B cell (primary cell): ENCODE measurements around the gene PPP1R27. TPM values are rescaled to one million over a fixed set of nuclear protein-coding genes. Genes with fewer than 3 reads are reported as not detected.

ENCODE experiments used
- ATAC-seq: fragments of 200-7000 bp; cut with Tn5 transposase; one replicate; pipeline ENCODE4 v1.10.0; 2021; ENCODE audit warnings: low read depth, mild to moderate bottlenecking, moderate number of reproducible peaks, moderate library complexity
- CTCF ChIA-PET: fragments of 350-600 bp; sonication (Branson Sonifier 250); formaldehyde crosslinking; loops from one replicate; lab custom pipeline; 2021; ENCODE audit warnings: antibody characterized with exemption, inconsistent platforms; lab: Charles Lee
- POLR2A ChIA-PET: fragments of 350-600 bp; sonication (Branson Sonifier 250); formaldehyde crosslinking; loops from one replicate; lab custom pipeline; 2021; ENCODE audit warnings: antibody characterized with exemption; lab: Charles Lee
- DNase-seq: peaks from one replicate; pipeline ENCODE4 v3.0.0; 2013
- H2AFZ ChIP-seq: 2 replicates; pipeline ENCODE4 v1.6.1; 2012; ENCODE audit warnings: mild to moderate bottlenecking, low read depth, low read length; ENCODE audit not compliant: insufficient read depth, poor library complexity, severe bottlenecking
- H3K27ac ChIP-seq, 2 donors: 1 replicate in 1 of 2; 2 replicates in 1 of 2; pipeline ENCODE4 v1.5.1; 2012 to 2013; ENCODE audit warnings: low read length in 2 of 2, mild to moderate bottlenecking in 2 of 2, moderate library complexity in 1 of 2
- H3K27me3 ChIP-seq, 4 experiments: fragments of 200-600 bp in 1 of 4; sonication (generic) in 1 of 4; replicated peaks in 1 of 4; 1 replicate in 2 of 4; 2 replicates in 2 of 4; pipeline versions ENCODE4 v1.6.1 to v1.7.0; 2013 to 2016; ENCODE audit warnings: low read length in 3 of 4, mild to moderate bottlenecking in 2 of 4, mixed read lengths in 1 of 4, moderate library complexity in 1 of 4; ENCODE audit not compliant: insufficient read depth in 4 of 4, control insufficient read depth in 3 of 4; ENCODE audit errors: control extremely low read depth in 1 of 4
- H3K36me3 ChIP-seq, 2 experiments: replicated peaks in 1 of 2; 1 replicate in 1 of 2; 2 replicates in 1 of 2; pipeline versions ENCODE4 v1.6.1 to v1.7.1; 2013; ENCODE audit warnings: low read length in 1 of 2; ENCODE audit not compliant: insufficient read depth in 2 of 2, control insufficient read depth in 1 of 2; ENCODE audit errors: control extremely low read depth in 1 of 2, extremely low read depth in 1 of 2
- H3K4me1 ChIP-seq, 2 donors: fragments of 200-600 bp in 1 of 2; sonication (generic) in 1 of 2; 1 replicate in 1 of 2; 2 replicates in 1 of 2; pipeline versions ENCODE4 v1.5.1 to v1.6.1; 2013 to 2017; ENCODE audit warnings: low read length in 2 of 2; ENCODE audit not compliant: control insufficient read depth in 2 of 2, insufficient read depth in 2 of 2
- H3K4me2 ChIP-seq: replicated peaks from 2 replicates; pipeline ENCODE3; 2012; ENCODE audit warnings: mild to moderate bottlenecking, low read depth, low read length; ENCODE audit not compliant: poor library complexity, severe bottlenecking
- H3K4me3 ChIP-seq, 5 experiments: fragments of 200-600 bp in 1 of 5; sonication (generic) in 1 of 5; 1 replicate in 3 of 5; 2 replicates in 2 of 5; pipeline versions ENCODE4 v1.5.1 to v1.7.0; 2011 to 2016; ENCODE audit warnings: low read length in 4 of 5, mild to moderate bottlenecking in 4 of 5, low read depth in 2 of 5, control low read depth in 1 of 5, moderate library complexity in 1 of 5; ENCODE audit not compliant: insufficient read depth in 1 of 5; ENCODE audit errors: control extremely low read depth in 1 of 5, extremely low read depth in 1 of 5
- H3K79me2 ChIP-seq: fragments of 200-600 bp; sonication (generic); one replicate; pipeline ENCODE4 v1.6.0; 2016; ENCODE audit warnings: low read length; ENCODE audit not compliant: control insufficient read depth, insufficient read depth
- H3K9ac ChIP-seq: fragments of 200-600 bp; sonication (generic); 2 replicates; pipeline ENCODE4 v1.6.1; 2017; ENCODE audit warnings: mild to moderate bottlenecking, low read length, moderate library complexity
- H3K9me3 ChIP-seq, 3 donors: one replicate each; pipeline versions ENCODE4 v1.6.1 to v1.7.1; 2013; ENCODE audit warnings: low read length in 2 of 3; ENCODE audit not compliant: control insufficient read depth in 2 of 3, insufficient read depth in 1 of 3; ENCODE audit errors: control extremely low read depth in 1 of 3
- H4K20me1 ChIP-seq: 2 replicates; pipeline ENCODE4 v1.6.0; 2012; ENCODE audit warnings: mild to moderate bottlenecking, low read length; ENCODE audit not compliant: insufficient read depth, control insufficient read depth, poor library complexity, severe bottlenecking
- H3K27ac Mint-ChIP-seq: one replicate; pipeline ENCODE4 v1.8.0; 2021; ENCODE audit warnings: mixed read lengths
- H3K27me3 Mint-ChIP-seq: one replicate; pipeline ENCODE4 v1.8.0; 2021; ENCODE audit warnings: mixed read lengths
- H3K4me1 Mint-ChIP-seq: one replicate; pipeline ENCODE4 v1.8.0; 2021; ENCODE audit warnings: mixed read lengths
- H3K4me3 Mint-ChIP-seq: one replicate; pipeline ENCODE4 v1.8.0; 2021; ENCODE audit warnings: mixed read lengths
- H3K9me3 Mint-ChIP-seq: one replicate; pipeline ENCODE4 v1.8.0; 2022; ENCODE audit warnings: mixed read lengths; ENCODE audit not compliant: insufficient read depth
- CTCF ChIP-seq: fragments of 200-600 bp; IDR thresholded peaks from one replicate; pipeline ENCODE4 v1.8.0; 2022; ENCODE audit warnings: antibody characterized with exemption, mild to moderate bottlenecking
- EZH2 ChIP-seq: IDR thresholded peaks from 2 replicates; pipeline ENCODE4 v1.6.1; 2012; ENCODE audit warnings: borderline replicate concordance, low read depth, mild to moderate bottlenecking, moderate library complexity, low read length; ENCODE audit not compliant: insufficient read depth, poor library complexity, severe bottlenecking
- WGBS: methylation state at CpG from one replicate; pipeline ENCODE4 v1.1.5; 2013; ENCODE audit warnings: missing lambda C conversion rate; ENCODE audit not compliant: insufficient coverage; 5-methylcytosine and 5-hydroxymethylcytosine counted together
- intact Hi-C: fragments of 100-400 bp; cut with micrococcal nuclease; formaldehyde crosslinking; loops from one replicate; pipeline ENCODE4 v1.10.0; 2022
- polyA plus RNA-seq: library from polyadenylated mRNA; depleted of rRNA; stranded (reverse); fragments of >200 nt; gene quantifications from 2 replicates; pipeline ENCODE4 v1.2.3, GENCODE V29; 2012
- total RNA-seq, 2 donors: library from RNA; stranded (reverse); fragments of 120-200 nt in 1 of 2; gene quantifications; 1 replicate in 1 of 2; 2 replicates in 1 of 2; pipeline versions ENCODE4 v1.2.3 to v1.2.4, GENCODE V29; 2013 to 2022

The PPP1R27 gene
- total and polyA plus RNA-seq, 2 donors (not counting 1 experiment from before 2014, with no cell fraction given) = not detected

- H3K27ac Mint-ChIP-seq = no peak overlapping the region
- Histone ChIP-seq H3K27ac (no peak overlapping the region), H3K4me2 (no peak overlapping the region), H3K9me3 (peaks cover 0 to 12% (median 0%) of the 10 kb centered on the region in 3 donors), H3K4me1 (peaks cover 0 to 4% of the 10 kb centered on the region in 2 donors), H3K27me3 (peaks cover 0 to 50% (median 11%) of the 10 kb centered on the region in 4 experiments), H4K20me1 (no peaks in the 10 kb centered on the region), H3K36me3 (no peaks in the 10 kb centered on the region), H3K4me3 (no peak overlapping the region), H3K79me2 (no peaks in the 10 kb centered on the region), H2AFZ (no peak overlapping the region), H3K9ac (no peak overlapping the region)
- TF ChIP-seq EZH2 (no peak), CTCF (no peak)
- no peak for DNase-seq
- H3K4me3 Mint-ChIP-seq = no peak overlapping the region
- H3K27me3 Mint-ChIP-seq = peaks cover 27% of the 10 kb centered on the region
- CTCF ChIA-PET = no interaction called here
- POLR2A ChIA-PET = no interaction called here
- ATAC-seq = no peak
- 34% methylated on average over 16 of the region's 23 CpGs for WGBS
- no peaks in the 10 kb centered on the region for H3K9me3 Mint-ChIP-seq
- intact Hi-C loops = no loop called here
- H3K4me1 Mint-ChIP-seq = peaks cover 5% of the 10 kb centered on the region
Observed at GRCh38 chr17:81806461-81807209, 28.2 kb downstream of the PPP1R27 start.

- peaks cover 0 to 17% (median 0%) of the 10 kb centered on the region in 3 donors for H3K9me3 ChIP-seq
- no peak overlapping the region for H3K9ac ChIP-seq
- no peak overlapping the region for H2AFZ ChIP-seq
- ChIA-PET POLR2A (no interaction called here), CTCF (no interaction called here)
- no peaks in the 10 kb centered on the region for H3K79me2 ChIP-seq
- Mint-ChIP-seq H3K27ac (no peak overlapping the region), H3K27me3 (peaks cover 31% of the 10 kb centered on the region), H3K4me3 (no peak overlapping the region), H3K9me3 (no peaks in the 10 kb centered on the region), H3K4me1 (peaks cover 5% of the 10 kb centered on the region)
- no peak for TF ChIP-seq EZH2
- no peak for TF ChIP-seq CTCF
- intact Hi-C loops = no loop called here
- no peak overlapping the region for H3K27ac ChIP-seq
- H3K36me3 ChIP-seq = no peaks in the 10 kb centered on the region
- peaks cover 0 to 4% of the 10 kb centered on the region in 2 donors for H3K4me1 ChIP-seq
- H4K20me1 ChIP-seq = no peaks in the 10 kb centered on the region
- H3K4me3 ChIP-seq = no peak overlapping the region
- WGBS = 66% methylated on average over 8 of the region's 18 CpGs
- H3K4me2 ChIP-seq = no peak overlapping the region
- no peak for ATAC-seq
- peaks cover 0 to 56% (median 13%) of the 10 kb centered on the region in 4 experiments for H3K27me3 ChIP-seq
- DNase-seq = no peak
Observed at GRCh38 chr17:81805707-81806460, 29.0 kb downstream of the PPP1R27 start.
